BLaER1 (cell line): Measurements from ENCODE around the gene C8G.

Experiments used
- H3K27ac ChIP-seq: shearing (Covaris generic); formaldehyde crosslinking; 2 replicates; pipeline ENCODE4 v1.8.1; 2022
- H3K27me3 ChIP-seq: shearing (Covaris generic); formaldehyde crosslinking; 2 replicates; pipeline ENCODE4 v1.8.1; 2022
- H3K36me3 ChIP-seq: shearing (Covaris generic); formaldehyde crosslinking; 2 replicates; pipeline ENCODE4 v1.8.1; 2022
- H3K4me1 ChIP-seq: shearing (Covaris generic); formaldehyde crosslinking; 2 replicates; pipeline ENCODE4 v1.8.1; 2022
- H3K4me2 ChIP-seq: shearing (Covaris generic); formaldehyde crosslinking; 2 replicates; pipeline ENCODE4 v1.8.1; 2022
- H3K4me3 ChIP-seq: shearing (Covaris generic); formaldehyde crosslinking; 2 replicates; pipeline ENCODE4 v1.8.1; 2022
- H3K9ac ChIP-seq: shearing (Covaris generic); formaldehyde crosslinking; 2 replicates; pipeline ENCODE4 v1.8.1; 2022
- H3K9me3 ChIP-seq: shearing (Covaris generic); formaldehyde crosslinking; 2 replicates; pipeline ENCODE4 v1.8.1; 2022
- H4K20me1 ChIP-seq: shearing (Covaris generic); formaldehyde crosslinking; 2 replicates; pipeline ENCODE4 v1.8.1; 2022
- Cebpa-rat ChIP-seq: shearing (Covaris generic); IDR thresholded peaks from 2 replicates; pipeline ENCODE4 v1.8.1; 2022

The C8G gene

GRCh38 chr9:136944519-136945332, at the start of gene C8G, which contains the start of gene FBXW5:
Gene C8G, plus strand, starts transcription at chr9:136945243. Its CDS starts 78 bp downstream, at chr9:136945321.
Gene FBXW5, minus strand, starts transcription at chr9:136944738. Its CDS starts 655 bp downstream, at chr9:136944083.
- H3K9me3 ChIP-seq, result no peaks in the 10 kb centered on the region
- TF ChIP-seq Cebpa-rat, result no peak
- H3K36me3 ChIP-seq, result peaks cover 33% of the 10 kb centered on the region
- H3K4me3 ChIP-seq, result peak within 1 kb of the TSS; percentile 99
- peak within 1 kb of the TSS; percentile 96 for H3K9ac ChIP-seq
- H4K20me1 ChIP-seq, result peaks cover 46% of the 10 kb centered on the region
- H3K27me3 ChIP-seq, result no peaks in the 10 kb centered on the region
- peak within 1 kb of the TSS; percentile 99 for H3K4me2 ChIP-seq
- H3K4me1 ChIP-seq, result peaks cover 47% of the 10 kb centered on the region
- H3K27ac ChIP-seq, result peak within 1 kb of the TSS; percentile 95

GRCh38 chr9:136896027-136896426, 49.0 kb upstream of the C8G start:
- no peak for TF ChIP-seq Cebpa-rat
- H3K27me3 ChIP-seq, result no peaks in the 10 kb centered on the region
- no peak overlapping the region for H3K27ac ChIP-seq
- no peak overlapping the region for H3K4me2 ChIP-seq
- peaks cover 93% of the 10 kb centered on the region for H3K36me3 ChIP-seq
- H4K20me1 ChIP-seq, result peaks cover 100% of the 10 kb centered on the region
- H3K4me3 ChIP-seq, result no peak overlapping the region
- no peaks in the 10 kb centered on the region for H3K9me3 ChIP-seq
- H3K9ac ChIP-seq, result no peak overlapping the region
- H3K4me1 ChIP-seq, result peaks cover 28% of the 10 kb centered on the region

- H3K27me3 ChIP-seq, result no peaks in the 10 kb centered on the region
- no peaks in the 10 kb centered on the region for H3K9me3 ChIP-seq
- no peak overlapping the region for H3K9ac ChIP-seq
- H3K4me2 ChIP-seq, result no peak overlapping the region
- no peak for TF ChIP-seq Cebpa-rat
- no peak overlapping the region for H3K4me3 ChIP-seq
- H3K36me3 ChIP-seq, result peaks cover 98% of the 10 kb centered on the region
- peaks cover 34% of the 10 kb centered on the region for H3K4me1 ChIP-seq
- no peak overlapping the region for H3K27ac ChIP-seq
- H4K20me1 ChIP-seq, result peaks cover 99% of the 10 kb centered on the region
Observed at GRCh38 chr9:136898483-136899100, 46.5 kb upstream of the C8G start.

GRCh38 chr9:136899196-136899595, 45.8 kb upstream of the C8G start:
- H4K20me1 ChIP-seq, result peaks cover 93% of the 10 kb centered on the region
- no peaks in the 10 kb centered on the region for H3K9me3 ChIP-seq
- no peak overlapping the region for H3K4me3 ChIP-seq
- H3K9ac ChIP-seq, result no peak overlapping the region
- H3K27ac ChIP-seq, result no peak overlapping the region
- H3K36me3 ChIP-seq, result peaks cover 98% of the 10 kb centered on the region
- no peak for TF ChIP-seq Cebpa-rat
- H3K4me2 ChIP-seq, result no peak overlapping the region
- H3K4me1 ChIP-seq, result peaks cover 34% of the 10 kb centered on the region
- no peaks in the 10 kb centered on the region for H3K27me3 ChIP-seq

GRCh38 chr9:136900556-136900955, 44.5 kb upstream of the C8G start:
- peaks cover 31% of the 10 kb centered on the region for H3K4me1 ChIP-seq
- no peak overlapping the region for H3K4me2 ChIP-seq
- no peak overlapping the region for H3K9ac ChIP-seq
- H3K27ac ChIP-seq, result no peak overlapping the region
- no peak for TF ChIP-seq Cebpa-rat
- H3K4me3 ChIP-seq, result no peak overlapping the region
- peaks cover 98% of the 10 kb centered on the region for H3K36me3 ChIP-seq
- peaks cover 89% of the 10 kb centered on the region for H4K20me1 ChIP-seq
- no peaks in the 10 kb centered on the region for H3K27me3 ChIP-seq
- no peaks in the 10 kb centered on the region for H3K9me3 ChIP-seq

- peaks cover 98% of the 10 kb centered on the region for H3K36me3 ChIP-seq
- peak overlapping the region; percentile 63; the same call in 1 of the 2 replicates for H3K4me2 ChIP-seq
- H3K4me3 ChIP-seq, result no peak overlapping the region
- no peaks in the 10 kb centered on the region; the same call in 1 of the 2 replicates for H3K9me3 ChIP-seq
- H3K27ac ChIP-seq, result no peak overlapping the region
- H3K27me3 ChIP-seq, result no peaks in the 10 kb centered on the region
- H3K9ac ChIP-seq, result 0 out of 2 replicates have a peak overlapping the region, but pooled peaks have one; percentile 24
- H3K4me1 ChIP-seq, result peaks cover 36% of the 10 kb centered on the region
- H4K20me1 ChIP-seq, result peaks cover 84% of the 10 kb centered on the region
- TF ChIP-seq Cebpa-rat, result no peak
Observed at GRCh38 chr9:136900988-136901515, 44.0 kb upstream of the C8G start.

- Histone ChIP-seq H3K9ac (peak overlapping the region; percentile 24; the same call in 1 of the 2 replicates), H3K4me3 (no peak overlapping the region), H4K20me1 (peaks cover 82% of the 10 kb centered on the region), H3K9me3 (no peaks in the 10 kb centered on the region; the same call in 1 of the 2 replicates), H3K27ac (peak overlapping the region; percentile 9; the same call in 1 of the 2 replicates), H3K4me2 (peak overlapping the region; percentile 63), H3K4me1 (peaks cover 39% of the 10 kb centered on the region), H3K27me3 (no peaks in the 10 kb centered on the region), H3K36me3 (peaks cover 100% of the 10 kb centered on the region)
- TF ChIP-seq Cebpa-rat, result no peak
Observed at GRCh38 chr9:136901516-136902258, 43.4 kb upstream of the C8G start.

GRCh38 chr9:136902259-136902821, 42.7 kb upstream of the C8G start:
- Histone ChIP-seq H3K27me3 (no peaks in the 10 kb centered on the region), H3K4me3 (no peak overlapping the region), H4K20me1 (peaks cover 82% of the 10 kb centered on the region), H3K9ac (peak overlapping the region; percentile 24; the same call in 1 of the 2 replicates), H3K4me1 (peaks cover 39% of the 10 kb centered on the region), H3K27ac (peak overlapping the region; percentile 9; the same call in 1 of the 2 replicates), H3K9me3 (no peaks in the 10 kb centered on the region; the same call in 1 of the 2 replicates), H3K4me2 (peak overlapping the region; percentile 63), H3K36me3 (peaks cover 100% of the 10 kb centered on the region)
- no peak for TF ChIP-seq Cebpa-rat

GRCh38 chr9:136903041-136903554, 41.9 kb upstream of the C8G start:
- Histone ChIP-seq H3K36me3 (peaks cover 100% of the 10 kb centered on the region), H3K27ac (no peak overlapping the region), H3K4me1 (peaks cover 39% of the 10 kb centered on the region), H3K9me3 (no peaks in the 10 kb centered on the region; the same call in 1 of the 2 replicates), H3K4me2 (no peak overlapping the region), H3K27me3 (no peaks in the 10 kb centered on the region), H3K9ac (no peak overlapping the region), H3K4me3 (no peak overlapping the region), H4K20me1 (peaks cover 82% of the 10 kb centered on the region)
- TF ChIP-seq Cebpa-rat, result no peak
